ENCODE results near the gene TEDC2.
"Not testable (repeated sequence)": the region's sequence is repeated elsewhere in the genome, so short reads cannot be mapped to it uniquely, and the experiment has no call there.

The TEDC2 gene

DNA sequence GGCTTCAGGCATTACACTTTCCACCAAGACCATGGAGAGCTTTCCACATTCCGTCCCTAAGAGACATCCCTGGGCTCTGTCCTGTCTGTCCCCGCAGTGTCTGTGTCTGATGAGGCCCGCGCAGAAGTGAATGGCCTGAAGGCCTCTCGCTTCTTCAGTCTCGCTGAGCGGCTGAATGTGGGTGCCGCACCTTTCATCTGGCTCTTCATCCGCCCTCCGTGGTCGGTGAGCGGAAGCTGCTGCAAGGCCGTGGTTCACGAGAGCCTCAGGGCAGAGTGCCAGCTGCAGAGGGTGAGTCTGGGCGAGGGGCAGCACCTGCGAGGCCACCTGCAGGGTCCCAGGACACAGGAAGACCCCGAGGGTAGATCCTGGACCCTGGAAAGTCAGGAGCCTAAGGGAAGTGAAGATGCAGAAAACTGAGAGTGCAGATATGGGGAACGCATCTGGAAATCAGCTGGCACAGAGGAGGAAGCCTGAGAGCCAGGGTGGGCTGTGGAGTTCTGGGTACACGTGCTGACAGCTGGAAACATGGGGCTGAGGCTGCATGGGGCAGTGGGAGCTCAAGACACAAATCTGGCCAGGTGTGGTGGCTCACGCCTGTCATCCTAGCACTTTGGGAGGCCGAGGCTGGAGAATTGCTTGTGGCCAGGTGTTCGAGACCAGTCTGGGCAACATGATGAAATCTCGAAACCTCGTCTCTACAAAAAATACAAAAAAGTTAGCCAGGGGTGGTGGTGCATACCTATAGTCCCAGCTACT is 22.7 kb upstream of the TEDC2 start:
- DNase-seq (ENCODE audit: low spot score): no peak

DNA sequence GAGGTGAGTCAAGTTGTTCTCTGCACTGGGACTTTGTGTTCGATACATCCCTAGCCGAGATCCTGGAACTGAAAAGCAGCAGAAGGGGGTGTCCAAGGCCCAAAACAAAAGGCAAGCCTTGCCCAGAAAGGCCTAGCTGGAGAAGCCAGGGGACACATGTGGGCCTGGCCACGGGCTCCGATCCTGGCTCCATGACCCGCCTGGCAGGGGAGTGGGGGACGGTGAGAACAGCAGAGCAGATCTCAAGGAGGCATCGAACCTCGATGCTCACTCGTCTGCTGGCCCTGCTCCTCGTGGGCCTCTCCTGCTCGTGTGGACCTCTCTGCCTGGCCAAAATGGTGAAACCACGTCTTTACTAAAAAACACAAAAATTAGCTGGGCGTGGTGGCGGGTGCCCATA is 21.8 kb upstream of the TEDC2 start:
- no peak for DNase-seq (ENCODE audit: low spot score)

DNA sequence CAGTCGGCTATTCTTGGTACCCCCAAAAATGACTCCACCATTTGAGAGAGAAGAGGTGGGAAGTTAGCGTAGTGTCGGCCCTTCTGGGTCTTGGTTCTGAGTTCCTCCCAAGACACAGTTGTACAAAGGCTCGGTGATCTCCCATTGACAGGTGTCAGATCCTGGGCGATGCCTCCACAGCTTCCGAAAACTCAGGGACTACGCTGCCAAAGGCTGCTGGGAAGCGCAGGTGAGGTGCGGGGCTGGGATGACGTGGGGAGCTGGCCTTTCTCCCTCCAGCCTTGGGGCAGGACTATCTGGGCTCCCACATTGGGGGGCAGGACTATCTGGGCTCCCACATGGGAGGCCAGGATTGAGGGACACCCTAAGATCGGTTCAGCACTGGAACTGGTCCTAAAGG is 20.3 kb upstream of the TEDC2 start:
- no peak for DNase-seq (ENCODE audit: low spot score)

DNA sequence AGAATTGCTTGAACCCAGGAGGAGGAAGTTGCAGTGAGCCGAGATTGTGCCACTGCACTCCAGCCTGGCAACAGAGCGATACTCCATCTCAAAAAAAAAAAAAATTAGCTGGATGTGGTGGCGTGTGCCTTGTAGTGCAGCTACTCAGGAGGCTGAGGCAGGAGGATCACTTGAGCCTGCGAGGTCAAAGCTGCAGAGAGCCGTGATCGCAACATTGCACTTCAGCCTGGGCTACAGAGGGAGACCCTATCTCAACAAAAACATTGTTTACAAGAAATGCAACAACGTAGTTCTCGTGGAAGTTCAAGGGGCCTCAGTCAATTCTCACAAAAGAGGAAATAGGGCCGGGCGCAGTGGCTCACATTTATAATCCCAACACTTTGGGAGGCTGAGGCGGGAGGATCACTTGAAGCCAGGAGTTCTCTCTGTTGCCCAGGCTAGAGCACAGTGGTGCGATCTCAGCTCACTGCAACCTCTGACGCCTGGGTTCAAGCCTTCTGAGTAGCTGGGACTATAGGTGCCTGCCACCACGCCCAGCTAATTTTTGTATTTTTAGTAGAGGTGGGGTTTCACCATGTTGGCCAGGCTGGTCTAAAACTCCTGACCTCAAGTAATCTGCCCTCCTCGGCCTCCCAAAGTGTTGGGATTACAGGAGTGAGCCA is 18.6 kb upstream of the TEDC2 start:
- DNase-seq (ENCODE audit: low spot score): not testable (repeated sequence)

DNA sequence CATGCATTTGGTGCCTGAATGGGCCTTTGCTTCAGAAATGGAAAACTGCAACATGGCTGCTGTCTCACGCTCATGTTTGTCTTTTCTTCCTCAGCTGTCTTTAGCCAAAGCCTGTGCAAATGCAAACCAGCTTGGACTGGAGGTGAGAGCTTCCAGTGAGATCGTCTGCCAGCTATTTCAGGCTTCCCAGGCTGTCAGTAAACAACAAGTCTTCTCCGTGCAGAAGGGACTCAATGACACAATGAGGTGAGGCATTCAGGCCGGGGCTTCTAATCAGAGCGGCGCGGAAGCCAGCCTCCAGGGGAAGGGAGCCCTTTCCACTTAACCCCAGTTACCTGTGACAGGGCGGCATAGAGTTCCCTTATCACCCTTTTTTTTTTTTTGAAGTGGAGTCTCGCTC is 16.4 kb upstream of the TEDC2 start:
- no peak for DNase-seq (ENCODE audit: low spot score)

DNA sequence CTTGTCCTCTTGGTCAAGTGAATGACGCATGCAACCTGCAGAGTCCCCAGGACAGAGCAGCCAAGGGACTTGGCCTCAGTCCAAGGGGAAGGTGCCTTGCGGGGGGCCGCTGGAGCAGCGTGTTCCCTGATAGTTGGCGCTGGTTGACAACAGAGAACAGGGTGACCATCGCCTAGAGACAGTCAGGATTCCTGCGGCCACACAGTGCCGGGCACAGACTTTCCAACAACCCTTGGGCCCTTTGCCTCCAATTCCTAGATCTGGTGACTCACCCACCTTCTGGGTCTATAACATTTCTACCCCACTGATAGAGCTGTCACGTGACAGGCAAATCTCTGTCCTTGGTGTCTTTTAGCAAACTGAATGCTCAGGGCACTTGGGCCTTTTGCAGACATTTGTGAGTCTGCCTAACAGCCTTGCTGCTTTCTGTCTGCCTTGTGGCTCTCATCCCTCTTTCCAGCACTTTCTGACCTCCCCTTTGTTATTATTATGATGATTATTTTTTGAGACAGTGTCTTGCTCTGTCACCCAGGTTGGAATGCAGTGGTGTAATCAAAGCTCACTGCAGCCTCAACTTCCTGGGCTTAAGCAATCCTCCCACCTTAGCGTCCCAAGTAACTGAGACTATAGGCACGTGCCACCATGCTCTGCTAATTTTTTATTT is 11.9 kb upstream of the TEDC2 start:
- DNase-seq (ENCODE audit: low spot score): no peak

DNA sequence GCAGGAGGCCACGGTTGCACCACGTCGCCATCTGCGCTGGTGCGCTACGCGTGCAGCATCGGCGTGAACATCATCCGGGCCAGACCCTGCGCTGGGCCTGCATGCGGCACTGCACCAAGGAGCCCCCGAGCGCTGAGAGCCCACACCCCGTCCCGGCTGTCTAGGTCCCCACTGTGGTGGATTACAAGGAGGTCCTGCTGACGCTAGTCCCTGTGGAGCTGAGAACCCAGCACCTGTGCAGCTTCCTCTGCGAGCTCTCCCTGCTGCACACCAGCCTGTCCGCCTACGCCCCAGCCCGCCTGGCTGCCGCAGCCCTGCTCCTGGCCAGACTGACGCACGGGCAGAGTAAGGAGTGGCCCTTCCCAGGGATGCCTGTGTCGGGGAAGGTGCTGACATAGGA is 10.8 kb upstream of the TEDC2 start:
- DNase-seq (ENCODE audit: low spot score): no peak

DNA sequence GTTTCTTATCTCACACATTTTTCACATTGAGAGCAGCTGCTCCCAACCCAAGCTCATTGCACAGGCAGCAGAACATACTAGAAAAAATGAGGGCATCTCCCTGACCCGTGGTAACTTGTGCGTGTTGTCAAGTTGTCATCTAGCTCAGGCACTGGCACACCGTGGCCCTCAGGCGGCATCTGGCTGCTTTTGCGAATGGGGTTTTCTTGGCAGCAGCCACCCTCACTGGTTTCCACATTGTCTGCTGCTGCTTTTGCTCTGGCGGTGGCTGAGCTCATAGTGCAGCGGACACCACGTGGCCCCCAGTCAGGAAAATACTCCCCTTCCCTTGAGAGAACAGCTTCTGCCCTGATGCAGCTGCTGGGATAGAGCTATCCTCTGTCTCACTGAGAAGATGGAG is 9.4 kb upstream of the TEDC2 start:
- DNase-seq (ENCODE audit: low spot score): no peak

DNA sequence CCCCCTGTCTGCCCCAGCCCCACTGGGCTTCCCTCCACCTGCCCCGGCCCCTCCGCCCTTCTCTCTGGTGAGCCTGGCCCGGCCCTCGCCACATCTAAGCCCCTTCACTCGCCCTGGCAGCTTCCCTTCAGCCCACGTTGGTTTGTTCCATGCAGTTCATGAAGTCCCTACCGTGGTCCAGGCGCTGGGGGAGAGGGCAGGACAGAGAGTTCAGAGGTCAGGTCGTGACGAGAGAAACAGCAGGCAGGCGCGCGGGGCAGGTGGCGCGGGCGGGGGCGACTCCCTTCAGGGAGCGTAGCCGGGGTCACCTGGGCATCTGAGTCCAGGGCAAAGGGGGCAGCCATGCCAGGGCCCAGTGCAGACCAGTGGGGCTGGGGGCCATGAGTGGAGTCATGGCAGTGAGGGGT is 8.9 kb upstream of the TEDC2 start:
- DNase-seq (ENCODE audit: low spot score): no peak

DNA sequence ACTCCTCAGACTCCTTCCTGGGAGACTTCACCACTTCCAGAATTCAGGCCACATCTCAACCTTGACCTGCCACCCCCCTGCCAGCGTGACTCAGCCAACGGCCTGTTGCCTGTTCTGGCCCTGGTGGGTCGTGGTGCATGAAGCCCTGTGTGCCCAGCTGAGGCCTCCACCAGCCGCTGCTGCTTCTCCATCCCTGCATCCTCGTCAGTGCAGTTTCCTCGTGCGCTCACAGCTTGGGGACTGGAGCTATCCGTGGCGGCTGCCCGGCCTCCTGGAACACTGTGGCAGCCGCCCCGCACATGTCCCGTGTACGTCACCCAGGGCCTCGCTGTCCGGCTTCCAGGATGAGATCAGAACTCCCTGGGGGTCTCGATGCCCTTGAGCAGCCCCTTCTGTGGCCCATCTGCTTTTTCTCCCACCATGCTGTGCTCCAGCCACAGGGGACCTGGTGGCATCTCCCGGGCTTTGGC is 8.0 kb upstream of the TEDC2 start:
- DNase-seq (ENCODE audit: low spot score): no peak

DNA sequence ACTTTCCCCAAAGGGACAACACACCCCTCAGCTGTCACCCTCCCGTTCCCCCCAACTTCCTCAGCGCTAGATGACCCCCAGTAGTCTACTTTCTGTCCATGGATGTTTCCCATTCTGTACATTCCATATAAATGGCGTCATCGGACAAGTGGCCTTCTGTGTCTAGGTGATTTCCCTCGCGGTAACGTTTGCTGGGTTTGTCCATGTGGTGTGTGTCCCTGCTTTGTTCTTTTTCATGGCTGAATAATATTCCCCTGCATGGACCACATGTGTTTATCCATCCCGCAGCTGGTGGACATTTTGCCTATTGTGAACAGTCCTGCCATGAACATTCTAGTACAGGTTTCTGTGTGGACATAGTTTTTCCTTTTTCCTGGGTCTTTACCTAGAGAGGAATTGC is 7.3 kb upstream of the TEDC2 start:
- DNase-seq (ENCODE audit: low spot score): no peak

DNA sequence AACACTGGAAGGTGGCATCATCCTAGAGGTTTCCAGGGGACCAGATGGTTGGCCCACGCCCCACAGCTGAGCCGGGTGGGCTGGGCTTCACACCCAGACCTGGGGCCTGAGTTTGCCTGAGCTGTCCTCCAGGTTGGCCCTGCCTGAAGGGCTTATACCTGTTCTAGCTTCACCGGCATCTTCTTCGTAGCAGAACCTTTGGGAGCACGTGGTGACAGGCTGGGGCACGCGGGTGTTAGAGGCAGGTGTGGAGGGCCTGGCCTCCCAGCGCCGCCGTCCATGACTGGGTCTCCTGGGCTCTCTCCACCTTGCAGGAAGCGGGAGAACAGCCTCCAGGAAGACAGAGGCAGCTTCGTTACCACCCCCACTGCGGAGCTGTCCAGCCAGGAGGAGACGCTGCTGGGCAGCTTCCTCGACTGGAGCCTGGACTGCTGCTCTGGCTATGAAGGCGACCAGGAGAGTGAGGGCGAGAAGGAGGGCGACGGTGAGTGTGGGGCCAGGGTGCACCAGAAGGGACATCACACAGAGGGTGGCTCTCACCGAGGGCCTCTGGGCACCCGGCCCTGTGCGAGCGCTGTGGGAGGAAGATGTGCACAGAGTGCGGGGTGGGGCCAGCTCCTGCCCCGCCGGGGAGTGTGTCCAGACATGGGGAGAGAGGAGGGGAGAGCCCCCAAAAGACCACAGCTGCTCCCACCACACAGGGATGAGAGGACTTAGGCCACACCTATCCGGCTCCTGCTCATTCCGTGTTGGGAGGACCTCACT is 4.6 kb upstream of the TEDC2 start:
- DNase-seq (ENCODE audit: low spot score): no peak

DNA sequence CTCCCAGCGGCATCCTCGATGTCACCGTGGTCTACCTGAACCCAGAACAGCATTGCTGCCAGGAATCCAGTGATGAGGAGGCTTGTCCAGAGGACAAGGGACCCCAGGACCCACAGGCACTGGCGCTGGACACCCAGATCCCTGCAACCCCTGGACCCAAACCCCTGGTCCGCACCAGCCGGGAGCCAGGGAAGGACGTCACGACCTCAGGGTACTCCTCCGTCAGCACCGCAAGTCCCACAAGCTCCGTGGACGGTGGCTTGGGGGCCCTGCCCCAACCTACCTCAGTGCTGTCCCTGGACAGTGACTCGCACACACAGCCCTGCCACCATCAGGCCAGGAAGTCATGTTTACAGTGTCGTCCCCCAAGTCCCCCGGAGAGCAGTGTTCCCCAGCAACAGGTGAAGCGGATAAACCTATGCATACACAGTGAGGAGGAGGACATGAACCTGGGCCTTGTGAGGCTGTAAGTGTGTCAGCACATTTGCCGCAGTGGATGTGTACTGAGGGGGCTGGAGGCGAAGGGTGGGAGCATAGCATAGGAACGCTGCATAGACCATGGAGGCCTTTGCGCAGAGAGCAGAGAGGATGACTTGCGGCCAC is 3.3 kb upstream of the TEDC2 start:
- DNase-seq (ENCODE audit: low spot score): no peak

DNA sequence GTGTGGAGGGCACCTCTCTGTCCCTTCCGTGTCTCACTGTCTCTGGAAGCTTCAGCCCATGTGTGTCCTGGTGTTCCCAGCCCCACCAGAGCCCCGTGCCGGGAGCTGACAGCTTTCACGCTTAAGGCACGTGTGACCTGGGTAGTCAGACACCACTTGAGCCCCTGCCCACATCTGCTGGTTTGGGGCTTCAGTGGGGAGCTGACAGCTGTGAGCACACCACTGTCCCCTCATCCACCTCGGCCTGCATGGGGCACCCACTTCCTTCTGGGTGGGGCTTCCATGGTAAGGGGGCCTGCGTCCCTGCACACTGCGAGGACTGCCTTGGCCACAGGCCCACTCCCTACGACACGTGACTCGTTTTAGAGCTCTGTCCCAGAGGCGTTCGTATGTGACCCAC is 2.6 kb upstream of the TEDC2 start:
- no peak for DNase-seq (ENCODE audit: low spot score)

DNA sequence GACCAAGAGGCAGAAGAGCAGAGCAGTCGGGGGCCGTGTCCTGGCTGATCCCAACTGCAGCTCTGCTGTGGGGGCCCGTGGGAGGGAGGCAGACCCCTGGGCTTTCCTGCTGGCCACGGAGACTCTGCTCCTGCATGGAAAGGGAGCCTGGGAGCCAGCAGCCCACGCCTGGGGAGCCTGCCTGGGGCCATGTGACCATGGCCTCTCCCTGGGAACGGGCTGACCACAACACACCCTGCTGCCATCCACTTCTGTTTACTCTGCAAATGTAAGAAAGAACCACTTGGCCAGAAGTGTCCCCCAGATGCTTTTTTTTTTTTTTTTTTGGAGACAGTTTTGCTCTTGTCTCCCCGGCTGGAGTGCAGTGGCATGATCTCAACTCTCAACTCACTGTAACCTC is 2.0 kb upstream of the TEDC2 start:
- DNase-seq (ENCODE audit: low spot score): no peak

DNA sequence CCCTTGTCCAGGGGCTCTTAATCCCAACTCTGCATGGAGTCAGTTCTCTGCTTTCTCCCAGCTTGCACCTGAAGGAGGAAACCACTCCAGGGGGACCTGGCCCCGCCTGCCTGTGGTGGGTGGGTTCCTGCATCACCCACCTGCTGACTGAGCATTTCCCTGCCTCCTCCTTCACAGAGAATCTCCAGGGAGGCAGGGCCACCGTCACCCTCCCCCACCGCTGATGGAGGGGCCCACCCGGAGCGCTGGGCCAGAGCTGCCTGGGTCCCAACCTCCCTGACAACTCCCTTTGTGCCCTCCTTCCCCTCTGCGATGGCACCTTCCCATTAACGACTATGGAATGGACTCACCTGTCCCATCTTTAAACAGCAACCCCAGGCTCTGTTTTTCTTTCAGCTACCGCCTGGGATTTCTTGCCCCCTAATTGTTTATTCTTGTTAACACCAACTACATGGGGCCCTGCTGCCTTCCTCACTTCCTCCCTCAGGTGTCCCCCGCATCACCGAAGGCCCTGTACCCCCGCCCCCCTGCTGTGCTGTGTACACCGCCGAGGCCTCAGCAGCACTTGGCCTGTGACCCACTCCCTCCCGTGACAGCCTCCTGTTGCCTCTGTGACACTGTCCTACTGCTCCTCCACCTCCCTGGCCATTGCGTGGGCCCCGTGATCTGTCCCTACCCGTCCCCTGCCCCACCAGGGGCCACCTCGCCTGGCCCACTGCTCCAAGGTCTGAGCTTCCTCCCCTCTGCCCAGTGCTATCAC is 842 bp upstream of the TEDC2 start:
- no peak for DNase-seq (ENCODE audit: low spot score)

DNA sequence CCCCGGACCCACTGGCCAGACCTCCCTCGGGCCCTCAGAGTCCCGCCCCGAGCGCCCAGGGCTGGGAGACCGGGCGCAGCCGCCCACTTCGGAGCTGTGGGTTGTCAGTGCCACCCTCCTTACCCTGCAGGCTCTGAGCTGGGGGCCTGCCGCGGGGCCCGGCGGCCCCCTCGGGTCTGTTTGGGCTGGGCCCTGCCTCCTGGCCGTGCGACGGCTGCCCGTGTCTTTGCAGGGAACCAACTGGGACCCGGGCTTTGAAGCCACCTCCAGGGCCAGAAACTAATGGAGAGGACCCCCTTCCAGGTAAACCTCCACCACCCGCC is 443 bp downstream of the TEDC2 start:
- DNase-seq (ENCODE audit: low spot score): no peak

DNA sequence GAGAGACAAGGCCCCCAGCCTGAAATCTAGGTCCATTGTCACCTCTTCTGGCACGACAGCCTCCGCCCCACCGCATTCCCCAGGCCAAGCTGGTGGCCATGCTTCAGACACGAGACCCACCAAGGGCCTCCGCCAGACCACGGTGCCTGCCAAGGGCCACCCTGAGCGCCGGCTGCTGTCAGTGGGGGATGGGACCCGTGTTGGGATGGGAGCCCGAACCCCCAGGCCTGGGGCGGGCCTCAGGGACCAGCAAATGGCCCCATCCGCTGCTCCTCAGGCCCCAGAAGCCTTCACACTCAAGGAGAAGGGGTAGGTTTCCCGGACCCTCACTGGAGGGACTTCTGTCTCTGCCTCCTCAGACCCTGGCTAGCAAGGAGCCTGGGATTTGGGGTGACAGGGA is 1.0 kb downstream of the TEDC2 start:
- DNase-seq (ENCODE audit: low spot score): no peak

DNA sequence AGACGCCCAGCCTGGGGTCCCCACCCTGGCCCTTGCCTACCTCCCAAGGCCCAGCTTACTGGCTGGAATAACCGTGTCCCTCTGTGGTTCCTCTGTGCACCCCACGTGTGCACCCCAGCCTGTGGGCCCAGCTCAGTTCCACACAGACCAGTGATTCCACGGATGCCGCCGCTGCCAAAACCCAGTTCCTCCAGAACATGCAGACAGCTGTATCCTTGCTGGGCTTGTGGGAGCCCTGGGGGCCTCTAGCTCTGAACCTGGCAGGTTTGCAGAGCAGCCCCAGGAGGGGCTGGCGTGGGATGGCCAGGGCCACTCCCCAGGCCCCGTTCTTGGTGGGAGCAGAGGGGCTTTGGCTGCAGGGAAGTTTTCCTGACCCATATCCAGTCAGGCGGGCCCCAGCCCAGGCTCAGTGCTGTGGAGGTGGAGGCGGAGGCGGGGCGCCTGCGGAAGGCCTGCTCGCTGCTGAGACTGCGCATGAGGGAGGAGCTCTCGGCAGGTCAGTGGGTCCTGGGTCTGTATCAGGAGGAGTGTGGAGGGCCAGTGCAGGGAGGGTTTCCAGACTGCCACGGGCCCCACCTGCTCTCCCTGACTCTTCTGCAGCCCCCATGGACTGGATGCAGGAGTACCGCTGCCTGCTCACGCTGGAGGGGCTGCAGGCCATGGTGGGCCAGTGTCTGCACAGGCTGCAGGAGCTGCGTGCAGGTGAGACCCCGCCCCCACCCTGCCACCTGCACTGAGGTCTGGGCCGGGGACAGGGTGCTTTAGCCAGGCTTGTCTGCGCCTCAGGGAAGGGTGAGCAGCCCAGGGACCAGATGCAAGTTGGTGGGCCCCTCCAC is 2.3 kb downstream of the TEDC2 start:
- DNase-seq (ENCODE audit: low spot score): no peak

DNA sequence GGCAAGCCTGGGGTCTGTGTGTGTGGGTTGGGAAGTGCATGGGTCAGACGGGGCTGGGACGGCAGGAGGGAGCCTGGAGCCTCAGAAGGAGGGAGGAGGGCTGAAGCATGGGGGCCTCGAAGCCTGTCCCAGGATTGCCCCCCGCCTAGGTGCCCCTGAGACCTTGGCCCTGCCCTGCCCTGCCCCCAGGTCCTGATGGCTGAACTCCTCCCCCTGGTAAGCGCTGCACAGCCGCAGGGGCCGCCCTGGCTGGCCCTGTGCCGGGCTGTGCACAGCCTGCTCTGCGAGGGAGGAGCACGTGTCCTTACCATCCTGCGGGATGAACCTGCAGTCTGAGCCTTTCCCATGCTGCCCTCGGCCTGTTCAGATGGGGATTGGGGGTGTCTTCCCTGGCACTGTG is 4.4 kb downstream of the TEDC2 start:
- DNase-seq (ENCODE audit: low spot score): no peak

Data from HuH-7.5 (cell line).